HCEC 1CT (cell line): ENCODE results near the gene CELF4.
A peak's percentile ranks its signal among the peaks of the same experiment; 100 is the strongest.

Experiments used
- DNase-seq: peaks from one replicate; pipeline ENCODE4 v3.0.0-alpha.2; 2017

Gene CELF4

GRCh38 chr18:37307181-37307580 lies 258.4 kb downstream of the CELF4 start:
- DNase-seq: no peak

GRCh38 chr18:37306432-37306831 lies 259.2 kb downstream of the CELF4 start:
- no peak for DNase-seq

- DNase-seq: no peak
Measured at GRCh38 chr18:37305066-37305465, 260.5 kb downstream of the CELF4 start.

- no peak for DNase-seq
Measured at GRCh38 chr18:37304012-37304680, 261.5 kb downstream of the CELF4 start.

- DNase-seq: no peak
Measured at GRCh38 chr18:37303009-37303408, 262.6 kb downstream of the CELF4 start.

- no peak for DNase-seq
Measured at GRCh38 chr18:37302519-37302918, 263.1 kb downstream of the CELF4 start.

- peak; percentile 86 for DNase-seq
Measured at GRCh38 chr18:37299471-37300304, 265.9 kb downstream of the CELF4 start.

- no peak for DNase-seq
Measured at GRCh38 chr18:37298816-37299215, 266.8 kb downstream of the CELF4 start.

- no peak for DNase-seq
Measured at GRCh38 chr18:37297106-37297505, 268.5 kb downstream of the CELF4 start.

- DNase-seq: no peak
Measured at GRCh38 chr18:37294951-37295350, 270.6 kb downstream of the CELF4 start.

GRCh38 chr18:37293359-37293758 lies 272.2 kb downstream of the CELF4 start:
- no peak for DNase-seq

- no peak for DNase-seq
Measured at GRCh38 chr18:37289423-37289822, 276.2 kb downstream of the CELF4 start.

GRCh38 chr18:37287601-37288000 lies 278.0 kb downstream of the CELF4 start:
- no peak for DNase-seq

- DNase-seq: no peak
Measured at GRCh38 chr18:37286801-37287200, 278.8 kb downstream of the CELF4 start.

- DNase-seq: no peak
Measured at GRCh38 chr18:37285825-37286224, 279.8 kb downstream of the CELF4 start.

GRCh38 chr18:37284260-37284659 lies 281.3 kb downstream of the CELF4 start:
- no peak for DNase-seq

- no peak for DNase-seq
Measured at GRCh38 chr18:37282386-37283037, 283.1 kb downstream of the CELF4 start.

GRCh38 chr18:37280701-37281393 lies 284.8 kb downstream of the CELF4 start:
- no peak for DNase-seq

GRCh38 chr18:37277804-37278203 lies 287.8 kb downstream of the CELF4 start:
- no peak for DNase-seq

GRCh38 chr18:37276111-37276890 lies 289.3 kb downstream of the CELF4 start:
- no peak for DNase-seq

- DNase-seq: no peak
Measured at GRCh38 chr18:37275237-37275741, 290.3 kb downstream of the CELF4 start.
